GM12875 (cell line): Measurements from ENCODE around the gene ENGASE.

Experiments used
- H3K4me3 ChIP-seq: one replicate; pipeline ENCODE4 v1.5.1; 2011; ENCODE audit warnings: low read depth, low read length, control low read depth
- CTCF ChIP-seq: IDR thresholded peaks from 2 replicates; pipeline ENCODE4 v1.5.1; 2011; ENCODE audit warnings: low read depth, mild to moderate bottlenecking, control low read depth, inconsistent platforms, low read length, moderate library complexity, borderline replicate concordance; ENCODE audit not compliant: insufficient read depth

ENGASE gene

GRCh38 chr17:79112471-79112870 lies 37.8 kb downstream of the ENGASE start:
- H3K4me3 ChIP-seq = no peak overlapping the region
- no peak for TF ChIP-seq CTCF

GRCh38 chr17:79113699-79114457 lies 39.3 kb downstream of the ENGASE start:
- TF ChIP-seq CTCF = no peak

GRCh38 chr17:79114458-79115301 lies 40.1 kb downstream of the ENGASE start:
- TF ChIP-seq CTCF = no peak
- no peak overlapping the region for H3K4me3 ChIP-seq

More at GRCh38 chr17:79113699-79114457, 39.3 kb downstream of the ENGASE start:
- no peak overlapping the region for H3K4me3 ChIP-seq

- TF ChIP-seq CTCF = no peak
- no peak overlapping the region for H3K4me3 ChIP-seq
Observed at GRCh38 chr17:79115487-79115886, 40.9 kb downstream of the ENGASE start.

GRCh38 chr17:79116575-79117368 lies 42.1 kb downstream of the ENGASE start:
- no peak overlapping the region for H3K4me3 ChIP-seq
- no peak for TF ChIP-seq CTCF

- no peak for TF ChIP-seq CTCF
- no peak overlapping the region for H3K4me3 ChIP-seq
Observed at GRCh38 chr17:79117905-79118487, 43.4 kb downstream of the ENGASE start.
